GM12874 (cell line): ENCODE results near the gene CHSY1.

ENCODE experiments used
- TF ChIP-seq, protein P1 (sequence below): IDR thresholded peaks from 2 replicates; pipeline ENCODE4 v1.5.1; 2011; ENCODE audit warnings: low read depth, mild to moderate bottlenecking, control low read depth, low read length, moderate library complexity; ENCODE audit not compliant: insufficient read depth

The CHSY1 gene

GRCh38 chr15:101128221-101129015, 123.4 kb downstream of the CHSY1 start:
- TF ChIP-seq, protein P1, sequence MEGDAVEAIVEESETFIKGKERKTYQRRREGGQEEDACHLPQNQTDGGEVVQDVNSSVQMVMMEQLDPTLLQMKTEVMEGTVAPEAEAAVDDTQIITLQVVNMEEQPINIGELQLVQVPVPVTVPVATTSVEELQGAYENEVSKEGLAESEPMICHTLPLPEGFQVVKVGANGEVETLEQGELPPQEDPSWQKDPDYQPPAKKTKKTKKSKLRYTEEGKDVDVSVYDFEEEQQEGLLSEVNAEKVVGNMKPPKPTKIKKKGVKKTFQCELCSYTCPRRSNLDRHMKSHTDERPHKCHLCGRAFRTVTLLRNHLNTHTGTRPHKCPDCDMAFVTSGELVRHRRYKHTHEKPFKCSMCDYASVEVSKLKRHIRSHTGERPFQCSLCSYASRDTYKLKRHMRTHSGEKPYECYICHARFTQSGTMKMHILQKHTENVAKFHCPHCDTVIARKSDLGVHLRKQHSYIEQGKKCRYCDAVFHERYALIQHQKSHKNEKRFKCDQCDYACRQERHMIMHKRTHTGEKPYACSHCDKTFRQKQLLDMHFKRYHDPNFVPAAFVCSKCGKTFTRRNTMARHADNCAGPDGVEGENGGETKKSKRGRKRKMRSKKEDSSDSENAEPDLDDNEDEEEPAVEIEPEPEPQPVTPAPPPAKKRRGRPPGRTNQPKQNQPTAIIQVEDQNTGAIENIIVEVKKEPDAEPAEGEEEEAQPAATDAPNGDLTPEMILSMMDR, result no peak

DNA sequence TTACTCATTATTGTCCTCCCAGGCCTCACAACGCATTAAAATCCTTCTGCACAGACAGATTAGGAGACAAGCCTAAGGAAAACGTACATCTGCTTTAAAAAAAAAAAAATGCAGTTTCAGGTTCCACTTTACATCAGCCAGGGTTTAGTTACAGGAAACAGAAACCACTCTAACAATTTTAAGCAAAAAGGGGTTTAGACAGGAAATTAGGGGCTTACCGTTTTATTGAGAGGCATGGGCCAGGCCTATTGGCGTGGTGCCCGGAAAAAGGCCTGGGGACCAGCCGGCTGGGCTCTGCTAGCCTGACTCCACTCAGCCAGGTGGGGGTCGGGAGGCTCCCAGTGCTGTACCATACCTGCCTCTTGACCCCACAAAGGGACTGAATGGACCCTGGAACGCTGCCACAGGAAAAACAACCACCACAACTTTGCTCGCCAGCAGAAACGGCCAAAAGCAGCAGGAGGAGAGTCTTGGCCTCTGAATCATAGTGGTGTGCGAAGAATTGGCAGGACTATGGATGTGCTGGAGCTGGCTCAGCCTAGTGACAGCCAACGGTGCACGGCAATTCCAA, 124.3 kb downstream of the CHSY1 start:
- TF ChIP-seq, protein P1, result no peak

GRCh38 chr15:101126618-101127505, 125.0 kb downstream of the CHSY1 start:
- TF ChIP-seq, protein P1, result no peak
